MCF 10A (cell line): Measurements from ENCODE around the gene HOXB6. TPM values are rescaled to one million over a fixed set of nuclear protein-coding genes. Genes with fewer than 3 reads are reported as not detected.

Experiments used
- BruUV-seq: library from RNA; stranded (reverse); fragments of 400-500 nt; replicated peaks from 2 replicates; lab custom pipeline; 2021; lab: Mats Ljungman, UMichigan
- CTCF ChIA-PET: fragments of 300-600 bp; sonication (Branson Sonifier 250); formaldehyde crosslinking; extraction: SDS; loops from one replicate; lab custom pipeline; 2021; ENCODE audit warnings: antibody characterized with exemption, inconsistent platforms; lab: Yijun Ruan, JAX
- POLR2A ChIA-PET: fragments of 300-600, 350-650 bp; sonication (Branson Sonifier 250); formaldehyde crosslinking; extraction: SDS; loops from one replicate; lab custom pipeline; 2020; ENCODE audit warnings: antibody characterized with exemption, inconsistent platforms; lab: Yijun Ruan, JAX
- DNase-seq: peaks from one replicate; pipeline ENCODE4 v3.0.0-alpha.2; 2018; ENCODE audit not compliant: unreplicated experiment
- H3K27ac Mint-ChIP-seq: one replicate; pipeline ENCODE4 v1.8.0; 2022; ENCODE audit warnings: mild to moderate bottlenecking, low read depth, mixed read lengths; ENCODE audit not compliant: unreplicated experiment
- H3K27me3 Mint-ChIP-seq: one replicate; pipeline ENCODE4 v1.8.0; 2022; ENCODE audit warnings: mixed read lengths; ENCODE audit not compliant: insufficient read depth, unreplicated experiment
- H3K36me3 Mint-ChIP-seq: one replicate; pipeline ENCODE4 v1.8.0; 2022; ENCODE audit warnings: mild to moderate bottlenecking, moderate library complexity, mixed read lengths; ENCODE audit not compliant: insufficient read depth, unreplicated experiment
- H3K4me1 Mint-ChIP-seq: one replicate; pipeline ENCODE4 v1.8.0; 2022; ENCODE audit warnings: mixed read lengths; ENCODE audit not compliant: insufficient read depth, unreplicated experiment
- H3K4me3 Mint-ChIP-seq: one replicate; pipeline ENCODE4 v1.8.0; 2022; ENCODE audit warnings: mild to moderate bottlenecking, moderate library complexity, mixed read lengths; ENCODE audit not compliant: unreplicated experiment
- H3K9me3 Mint-ChIP-seq: one replicate; pipeline ENCODE4 v1.8.0; 2022; ENCODE audit warnings: mixed read lengths; ENCODE audit not compliant: unreplicated experiment
- intact Hi-C: fragments of 100-400 bp; cut with micrococcal nuclease; formaldehyde crosslinking; loops from 2 replicates; pipeline ENCODE4 v1.14.1; 2022
- total RNA-seq: library from RNA; stranded (reverse); gene quantifications from 2 replicates; pipeline ENCODE4 v1.2.3, GENCODE V29; 2022
- TF ChIP-seq, protein P1 (sequence below): fragments of 200-600 bp; IDR thresholded peaks from one replicate; pipeline ENCODE4 v1.8.0; 2022; ENCODE audit warnings: antibody characterized with exemption, mild to moderate bottlenecking; ENCODE audit not compliant: unreplicated experiment

Gene HOXB6
- total RNA-seq, 1 experiment from 2014 or later, result not detected

- Mint-ChIP-seq H3K4me3 (no peak overlapping the region), H3K27me3 (peaks cover 13% of the 10 kb centered on the region), H3K36me3 (no peaks in the 10 kb centered on the region), H3K9me3 (no peaks in the 10 kb centered on the region), H3K4me1 (no peaks in the 10 kb centered on the region), H3K27ac (no peak overlapping the region)
- no TSS peak for BruUV-seq
- ChIA-PET POLR2A (no interaction called here), CTCF (no interaction called here)
- intact Hi-C loops, result no loop called here
- no peak for DNase-seq
- TF ChIP-seq, protein P1, sequence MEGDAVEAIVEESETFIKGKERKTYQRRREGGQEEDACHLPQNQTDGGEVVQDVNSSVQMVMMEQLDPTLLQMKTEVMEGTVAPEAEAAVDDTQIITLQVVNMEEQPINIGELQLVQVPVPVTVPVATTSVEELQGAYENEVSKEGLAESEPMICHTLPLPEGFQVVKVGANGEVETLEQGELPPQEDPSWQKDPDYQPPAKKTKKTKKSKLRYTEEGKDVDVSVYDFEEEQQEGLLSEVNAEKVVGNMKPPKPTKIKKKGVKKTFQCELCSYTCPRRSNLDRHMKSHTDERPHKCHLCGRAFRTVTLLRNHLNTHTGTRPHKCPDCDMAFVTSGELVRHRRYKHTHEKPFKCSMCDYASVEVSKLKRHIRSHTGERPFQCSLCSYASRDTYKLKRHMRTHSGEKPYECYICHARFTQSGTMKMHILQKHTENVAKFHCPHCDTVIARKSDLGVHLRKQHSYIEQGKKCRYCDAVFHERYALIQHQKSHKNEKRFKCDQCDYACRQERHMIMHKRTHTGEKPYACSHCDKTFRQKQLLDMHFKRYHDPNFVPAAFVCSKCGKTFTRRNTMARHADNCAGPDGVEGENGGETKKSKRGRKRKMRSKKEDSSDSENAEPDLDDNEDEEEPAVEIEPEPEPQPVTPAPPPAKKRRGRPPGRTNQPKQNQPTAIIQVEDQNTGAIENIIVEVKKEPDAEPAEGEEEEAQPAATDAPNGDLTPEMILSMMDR, result no peak
Observed at GRCh38 chr17:48562934-48563333, 41.9 kb downstream of the HOXB6 start.

- H3K36me3 Mint-ChIP-seq, result no peaks in the 10 kb centered on the region
- ChIA-PET CTCF (no interaction called here), POLR2A (interaction anchor here (1.1 kb wide), 1 partner anchor 83 kb away, joined by 5 read pairs; no protein-coding TSS in a partner anchor)
- intact Hi-C loops, result no loop called here
- peaks cover 13% of the 10 kb centered on the region for H3K27me3 Mint-ChIP-seq
- TF ChIP-seq, protein P1, result no peak
- H3K27ac Mint-ChIP-seq, result no peak overlapping the region
- H3K4me1 Mint-ChIP-seq, result no peaks in the 10 kb centered on the region
- no TSS peak for BruUV-seq
- H3K4me3 Mint-ChIP-seq, result no peak overlapping the region
- H3K9me3 Mint-ChIP-seq, result no peaks in the 10 kb centered on the region
- DNase-seq, result no peak
Observed at GRCh38 chr17:48561884-48562810, 42.6 kb downstream of the HOXB6 start.

DNA sequence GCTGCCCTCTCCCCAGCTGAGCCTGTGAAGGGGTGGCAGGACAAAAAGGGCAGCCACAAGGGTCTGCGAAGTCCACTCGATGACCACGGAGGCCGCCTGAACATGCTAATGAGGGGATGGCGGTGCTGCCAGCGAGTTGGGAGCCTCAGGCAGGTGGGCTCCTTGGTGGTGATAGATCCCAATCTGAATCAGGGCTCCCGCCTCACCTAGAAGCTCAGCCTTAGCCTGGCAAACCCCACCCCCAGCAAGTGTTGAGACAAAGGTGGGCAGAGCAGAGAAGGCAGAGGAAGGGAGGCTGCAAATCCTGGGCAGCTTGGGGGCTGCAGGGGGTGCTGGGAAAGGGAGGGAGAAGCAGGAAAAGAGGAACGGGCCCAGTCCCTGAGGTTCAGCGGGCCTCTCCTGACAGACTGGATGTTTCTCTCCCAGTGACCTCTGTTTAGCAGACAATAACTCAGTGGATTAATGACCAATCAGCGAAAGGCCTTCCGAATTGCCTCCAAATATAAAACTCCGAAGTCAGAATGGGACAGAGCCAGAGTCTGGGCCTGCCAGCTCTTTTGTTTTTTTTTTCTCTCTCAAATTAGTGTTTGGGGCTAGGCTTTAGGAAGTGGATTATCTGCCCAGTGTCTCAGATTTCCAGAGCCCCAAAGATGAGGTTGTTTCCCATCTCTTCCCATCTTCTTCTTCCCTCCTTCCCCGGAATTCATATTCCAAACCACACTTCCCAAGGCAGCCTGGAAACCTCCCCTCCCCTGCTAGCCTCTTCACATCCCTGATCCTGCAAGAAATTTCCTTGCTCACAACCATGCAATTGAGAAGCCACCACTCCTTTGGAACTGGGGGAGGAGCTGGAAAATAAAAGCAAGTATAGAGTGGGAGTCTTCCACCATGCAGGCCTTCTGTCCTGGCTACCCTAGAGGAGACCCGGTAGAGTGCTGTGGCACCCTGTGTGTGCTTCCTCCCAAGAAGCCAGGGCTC lies 44.7 kb downstream of the HOXB6 start:
- peaks cover 13% of the 10 kb centered on the region for H3K27me3 Mint-ChIP-seq
- H3K9me3 Mint-ChIP-seq, result no peaks in the 10 kb centered on the region
- intact Hi-C loops, result no loop called here
- TF ChIP-seq, protein P1, result no peak
- BruUV-seq, result no TSS peak
- no peaks in the 10 kb centered on the region for H3K36me3 Mint-ChIP-seq
- CTCF ChIA-PET, result interaction anchor here (0.6 to 1.1 kb wide), 2 partner anchors 14 to 149 kb away, joined by 3 read pairs; no protein-coding TSS in a partner anchor
- H3K4me1 Mint-ChIP-seq, result peaks cover 9% of the 10 kb centered on the region
- no peak overlapping the region for H3K27ac Mint-ChIP-seq
- DNase-seq, result no peak
- no peak overlapping the region for H3K4me3 Mint-ChIP-seq
- POLR2A ChIA-PET, result interaction anchor here (0.7 to 1.4 kb wide), 2 partner anchors 38 to 39 kb away, joined by 3 to 4 read pairs; no protein-coding TSS in a partner anchor
